Effector memory CD4-positive, alpha-beta T cell (primary cell): ENCODE data around the gene FOS.
"Not testable (repeated sequence)": the region's sequence is repeated elsewhere in the genome, so short reads cannot be mapped to it uniquely, and the experiment has no call there.

ENCODE experiments used
- DNase-seq, 3 donors: peaks; one replicate each; pipeline ENCODE4 v3.0.0-alpha.2; 2020
- H3K27ac ChIP-seq: 2 replicates; pipeline ENCODE4 v1.7.0; 2013; ENCODE audit warnings: mild to moderate bottlenecking, low read length, moderate library complexity; ENCODE audit not compliant: insufficient read depth, poor library complexity, severe bottlenecking
- H3K27me3 ChIP-seq: replicated peaks from 2 replicates; pipeline ENCODE4 v1.7.0; 2013; ENCODE audit warnings: mild to moderate bottlenecking, low read length; ENCODE audit not compliant: insufficient read depth, control insufficient read depth, poor library complexity, severe bottlenecking
- H3K36me3 ChIP-seq: 2 replicates; pipeline ENCODE4 v1.7.0; 2013; ENCODE audit warnings: mild to moderate bottlenecking, low read length, moderate library complexity; ENCODE audit not compliant: control insufficient read depth, insufficient read depth
- H3K4me1 ChIP-seq: 2 replicates; pipeline ENCODE4 v1.7.0; 2013; ENCODE audit warnings: low read length, mild to moderate bottlenecking; ENCODE audit not compliant: control insufficient read depth, insufficient read depth, poor library complexity, severe bottlenecking
- H3K4me3 ChIP-seq: 2 replicates; pipeline ENCODE4 v1.7.0; 2013; ENCODE audit warnings: low read length, low read depth, mild to moderate bottlenecking; ENCODE audit not compliant: insufficient read depth, poor library complexity, severe bottlenecking
- H3K9me3 ChIP-seq: 2 replicates; pipeline ENCODE4 v1.7.0; 2013; ENCODE audit warnings: mild to moderate bottlenecking, low read length, moderate library complexity; ENCODE audit not compliant: control insufficient read depth

FOS gene

GRCh38 chr14:75282555-75283161 is 4.0 kb downstream of the FOS start:
- H3K9me3 ChIP-seq, H3K4me1 ChIP-seq, H3K4me3 ChIP-seq, H3K27me3 ChIP-seq, H3K27ac ChIP-seq: not testable (repeated sequence)
- DNase-seq = peak; percentile 65 to 78 (median 75)
- peaks cover 25% of the 10 kb centered on the region for H3K36me3 ChIP-seq

GRCh38 chr14:75283162-75283832 is 4.7 kb downstream of the FOS start:
- Histone ChIP-seq H3K9me3 (no peaks in the 10 kb centered on the region), H3K36me3 (peaks cover 25% of the 10 kb centered on the region), H3K4me3 (no peak overlapping the region), H3K27me3 (no peaks in the 10 kb centered on the region), H3K27ac (no peak overlapping the region), H3K4me1 (peaks cover 8% of the 10 kb centered on the region)
- DNase-seq = peak; percentile 48 to 62 (median 54)

GRCh38 chr14:75283833-75284563 is 5.4 kb downstream of the FOS start:
- no peaks in the 10 kb centered on the region for H3K27me3 ChIP-seq
- peaks cover 22% of the 10 kb centered on the region for H3K36me3 ChIP-seq
- no peaks in the 10 kb centered on the region for H3K9me3 ChIP-seq
- H3K4me3 ChIP-seq = no peak overlapping the region
- peaks cover 8% of the 10 kb centered on the region for H3K4me1 ChIP-seq
- H3K27ac ChIP-seq = no peak overlapping the region
- peak; percentile 24 to 38 (median 36) for DNase-seq

- Histone ChIP-seq H3K27ac (no peak overlapping the region), H3K4me3 (no peak overlapping the region), H3K4me1 (no peaks in the 10 kb centered on the region), H3K9me3 (no peaks in the 10 kb centered on the region), H3K36me3 (peaks cover 10% of the 10 kb centered on the region), H3K27me3 (no peaks in the 10 kb centered on the region)
- DNase-seq = no peak
Measured at GRCh38 chr14:75285331-75285730, 6.7 kb downstream of the FOS start.

GRCh38 chr14:75286313-75286712 is 7.7 kb downstream of the FOS start:
- Histone ChIP-seq H3K36me3 (peaks cover under 1% of the 10 kb centered on the region), H3K4me3 (no peak overlapping the region), H3K27ac (no peak overlapping the region), H3K27me3 (no peaks in the 10 kb centered on the region), H3K4me1 (no peaks in the 10 kb centered on the region), H3K9me3 (no peaks in the 10 kb centered on the region)
- no peak for DNase-seq

- Histone ChIP-seq H3K36me3 (no peaks in the 10 kb centered on the region), H3K4me3 (no peak overlapping the region), H3K4me1 (peaks cover 6% of the 10 kb centered on the region), H3K27ac (no peak overlapping the region), H3K9me3 (no peaks in the 10 kb centered on the region), H3K27me3 (no peaks in the 10 kb centered on the region)
- no peak for DNase-seq
Measured at GRCh38 chr14:75289840-75290388, 11.3 kb downstream of the FOS start.

- Histone ChIP-seq H3K4me1 (peaks cover 15% of the 10 kb centered on the region), H3K27me3 (no peaks in the 10 kb centered on the region)
Measured at GRCh38 chr14:75290851-75291250, 12.2 kb downstream of the FOS start.

GRCh38 chr14:75291331-75291730 is 12.7 kb downstream of the FOS start:
- no peaks in the 10 kb centered on the region for H3K9me3 ChIP-seq
- peaks cover 20% of the 10 kb centered on the region for H3K4me1 ChIP-seq
- no peak overlapping the region for H3K4me3 ChIP-seq
- H3K36me3 ChIP-seq = no peaks in the 10 kb centered on the region
- H3K27ac ChIP-seq = no peak overlapping the region
- no peak for DNase-seq
- H3K27me3 ChIP-seq = no peaks in the 10 kb centered on the region

More at GRCh38 chr14:75290851-75291250, 12.2 kb downstream of the FOS start:
- DNase-seq = no peak
- H3K4me3 ChIP-seq = no peak overlapping the region
- no peaks in the 10 kb centered on the region for H3K36me3 ChIP-seq
- H3K27ac ChIP-seq = no peak overlapping the region
- no peaks in the 10 kb centered on the region for H3K9me3 ChIP-seq

- Histone ChIP-seq H3K27me3 (no peaks in the 10 kb centered on the region), H3K9me3 (no peaks in the 10 kb centered on the region), H3K4me3 (no peak overlapping the region), H3K27ac (no peak overlapping the region), H3K4me1 (peaks cover 20% of the 10 kb centered on the region), H3K36me3 (no peaks in the 10 kb centered on the region)
- no peak for DNase-seq
Measured at GRCh38 chr14:75292101-75292563, 13.5 kb downstream of the FOS start.

GRCh38 chr14:75292886-75293285 is 14.3 kb downstream of the FOS start:
- no peak overlapping the region for H3K27ac ChIP-seq
- no peak overlapping the region for H3K4me3 ChIP-seq
- no peaks in the 10 kb centered on the region for H3K36me3 ChIP-seq
- no peaks in the 10 kb centered on the region for H3K27me3 ChIP-seq
- H3K9me3 ChIP-seq = no peaks in the 10 kb centered on the region
- no peak for DNase-seq
- peaks cover 20% of the 10 kb centered on the region for H3K4me1 ChIP-seq
